Lower leg skin (tissue), 4 donors: ENCODE data around the gene DYRK4. TPM values are rescaled to one million over a fixed set of nuclear protein-coding genes. Genes with fewer than 3 reads are reported as not detected.

Experiments
- DNase-seq, 2 donors: peaks; one replicate each; pipeline ENCODE4 v3.0.0-alpha.2; 2019; ENCODE audit warnings: low spot score in 2 of 2
- H3K4me3 ChIP-seq: fragments of 200-600 bp; sonication (generic); 2 replicates; pipeline ENCODE4 v1.5.1; 2017; ENCODE audit warnings: mild to moderate bottlenecking, low read depth; ENCODE audit not compliant: poor library complexity, severe bottlenecking
- POLR2A ChIP-seq, 2 donors: fragments of 450-650 bp; IDR thresholded peaks; one replicate each; pipeline ENCODE4 v1.6.1; 2016 to 2017; ENCODE audit warnings: antibody characterized with exemption in 2 of 2, mild to moderate bottlenecking in 1 of 2, moderate library complexity in 1 of 2
- WGBS, 2 donors: methylation state at CpG; one replicate each; pipeline ENCODE4 v1.1.5; 2018; 5-methylcytosine and 5-hydroxymethylcytosine counted together
- intact Hi-C: fragments of 100-400 bp; cut with DNase I; formaldehyde crosslinking; loops from one replicate; pipeline ENCODE4 v1.15.0; 2023; ENCODE audit warnings: low total_unique reads
- total RNA-seq, 4 donors: library from RNA; depleted of rRNA; stranded (reverse); fragments of >200 nt; gene quantifications; one replicate each; pipeline ENCODE4 v1.1.0, GENCODE V29; 2016
- TF ChIP-seq, protein P1 (sequence below), 3 donors: fragments of 450-650 bp; IDR thresholded peaks; one replicate each; pipeline ENCODE4 v1.5.1; 2016; ENCODE audit warnings: antibody characterized with exemption in 3 of 3, mild to moderate bottlenecking in 3 of 3, moderate library complexity in 2 of 3

The DYRK4 gene
- total RNA-seq, 4 donors from 2014 or later, result 15.5 to 30.5 (median 22.1) TPM

DNA sequence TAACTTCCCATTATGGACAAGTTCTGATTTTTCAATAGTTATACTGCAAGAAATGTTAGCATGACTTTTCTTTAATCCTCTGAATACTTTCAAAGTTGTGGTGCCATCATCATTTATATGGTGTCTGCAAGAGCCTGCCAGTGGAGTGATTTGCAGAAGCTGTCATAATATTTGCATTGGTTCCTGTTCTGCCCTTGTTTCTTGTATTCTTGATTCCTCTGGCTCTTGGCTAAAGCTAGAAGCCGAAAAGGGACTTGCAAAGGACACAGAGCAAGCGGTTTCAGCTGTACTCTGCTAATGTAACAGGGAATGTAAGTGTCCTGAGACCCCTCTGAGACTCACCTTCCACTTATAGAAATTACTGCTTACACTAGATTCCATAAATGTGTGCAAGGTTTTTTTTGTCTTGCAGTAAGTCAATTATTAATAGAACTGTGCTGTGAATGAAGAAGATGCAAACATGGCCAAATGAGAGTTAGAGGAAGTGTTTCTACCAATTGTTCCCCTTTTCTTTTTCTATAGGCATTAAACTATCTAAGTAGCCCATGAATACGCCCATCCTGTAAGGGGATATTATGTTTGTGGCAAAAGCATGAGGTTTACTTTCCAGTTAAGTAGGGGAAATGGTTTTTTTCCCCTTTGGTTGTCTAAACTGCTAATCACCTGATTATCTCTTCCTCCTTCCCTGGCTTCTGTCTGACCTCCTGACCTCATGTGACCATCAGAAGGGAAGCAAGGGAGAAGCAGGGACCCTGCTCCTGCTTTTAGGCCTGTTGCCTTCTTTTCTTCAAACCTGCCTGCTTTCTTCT is 5.3 kb downstream of the DYRK4 start:
- intact Hi-C loops, result no loop called here
- 69% methylated on average over 3 of the region's 3 CpGs for WGBS, 2 donors
- no peak overlapping the region for H3K4me3 ChIP-seq
- DNase-seq, result no peak
- TF ChIP-seq, protein P1, sequence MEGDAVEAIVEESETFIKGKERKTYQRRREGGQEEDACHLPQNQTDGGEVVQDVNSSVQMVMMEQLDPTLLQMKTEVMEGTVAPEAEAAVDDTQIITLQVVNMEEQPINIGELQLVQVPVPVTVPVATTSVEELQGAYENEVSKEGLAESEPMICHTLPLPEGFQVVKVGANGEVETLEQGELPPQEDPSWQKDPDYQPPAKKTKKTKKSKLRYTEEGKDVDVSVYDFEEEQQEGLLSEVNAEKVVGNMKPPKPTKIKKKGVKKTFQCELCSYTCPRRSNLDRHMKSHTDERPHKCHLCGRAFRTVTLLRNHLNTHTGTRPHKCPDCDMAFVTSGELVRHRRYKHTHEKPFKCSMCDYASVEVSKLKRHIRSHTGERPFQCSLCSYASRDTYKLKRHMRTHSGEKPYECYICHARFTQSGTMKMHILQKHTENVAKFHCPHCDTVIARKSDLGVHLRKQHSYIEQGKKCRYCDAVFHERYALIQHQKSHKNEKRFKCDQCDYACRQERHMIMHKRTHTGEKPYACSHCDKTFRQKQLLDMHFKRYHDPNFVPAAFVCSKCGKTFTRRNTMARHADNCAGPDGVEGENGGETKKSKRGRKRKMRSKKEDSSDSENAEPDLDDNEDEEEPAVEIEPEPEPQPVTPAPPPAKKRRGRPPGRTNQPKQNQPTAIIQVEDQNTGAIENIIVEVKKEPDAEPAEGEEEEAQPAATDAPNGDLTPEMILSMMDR (IDR thresholded peaks at IDR 0.05), result no peak
- no peak for TF ChIP-seq POLR2A (IDR thresholded peaks at IDR 0.05)

DNA sequence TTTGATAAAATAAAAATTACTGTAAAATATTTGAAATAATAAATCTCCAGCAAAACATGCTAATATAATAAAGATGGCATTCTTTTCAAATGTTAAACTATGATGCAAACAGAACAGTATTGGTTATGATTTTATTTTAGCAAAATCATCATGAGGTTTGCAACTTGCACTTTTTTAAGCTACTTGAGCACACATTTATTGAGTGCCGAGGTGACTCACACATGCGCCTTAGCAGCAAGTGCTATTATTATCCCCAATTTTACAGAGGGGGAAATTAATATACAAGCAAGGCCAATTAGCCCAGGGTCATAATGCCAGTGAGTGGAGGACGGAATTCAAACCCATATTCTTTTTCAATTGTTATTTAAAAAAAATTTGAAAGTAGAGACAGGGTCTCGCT is 7.3 kb downstream of the DYRK4 start:
- TF ChIP-seq, protein P1 (IDR thresholded peaks at IDR 0.05), result no peak
- TF ChIP-seq POLR2A (IDR thresholded peaks at IDR 0.05), result no peak
- intact Hi-C loops, result no loop called here
- 89% methylated on average over 4 of the region's 4 CpGs for WGBS, 2 donors
- H3K4me3 ChIP-seq, result no peak overlapping the region
- no peak for DNase-seq

DNA sequence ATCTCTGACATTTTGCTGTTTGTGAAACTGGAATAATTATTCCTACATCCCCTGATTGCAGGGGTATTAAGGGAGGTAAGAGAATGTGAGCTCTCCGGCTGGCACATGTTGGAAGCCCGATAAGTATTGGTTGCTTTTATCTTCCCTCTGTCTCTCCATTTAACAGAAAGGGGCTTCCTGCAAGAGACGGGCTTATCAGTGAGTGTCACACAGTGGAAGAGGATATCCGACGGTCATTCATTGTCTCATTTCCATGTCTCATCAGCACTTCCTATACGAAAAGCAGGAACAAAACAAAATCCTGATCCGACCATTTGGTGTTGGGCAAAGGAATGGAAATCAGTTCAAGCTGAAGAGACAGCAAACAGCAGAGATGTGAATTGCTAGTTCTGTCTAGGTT is 10.7 kb downstream of the DYRK4 start:
- WGBS, 2 donors, result 84 to 88% methylated on average over 7 of the region's 7 CpGs
- DNase-seq, result no peak
- no peak overlapping the region for H3K4me3 ChIP-seq
- intact Hi-C loops, result no loop called here
- TF ChIP-seq POLR2A (IDR thresholded peaks at IDR 0.05), result no peak
- TF ChIP-seq, protein P1 (IDR thresholded peaks at IDR 0.05), result no peak

DNA sequence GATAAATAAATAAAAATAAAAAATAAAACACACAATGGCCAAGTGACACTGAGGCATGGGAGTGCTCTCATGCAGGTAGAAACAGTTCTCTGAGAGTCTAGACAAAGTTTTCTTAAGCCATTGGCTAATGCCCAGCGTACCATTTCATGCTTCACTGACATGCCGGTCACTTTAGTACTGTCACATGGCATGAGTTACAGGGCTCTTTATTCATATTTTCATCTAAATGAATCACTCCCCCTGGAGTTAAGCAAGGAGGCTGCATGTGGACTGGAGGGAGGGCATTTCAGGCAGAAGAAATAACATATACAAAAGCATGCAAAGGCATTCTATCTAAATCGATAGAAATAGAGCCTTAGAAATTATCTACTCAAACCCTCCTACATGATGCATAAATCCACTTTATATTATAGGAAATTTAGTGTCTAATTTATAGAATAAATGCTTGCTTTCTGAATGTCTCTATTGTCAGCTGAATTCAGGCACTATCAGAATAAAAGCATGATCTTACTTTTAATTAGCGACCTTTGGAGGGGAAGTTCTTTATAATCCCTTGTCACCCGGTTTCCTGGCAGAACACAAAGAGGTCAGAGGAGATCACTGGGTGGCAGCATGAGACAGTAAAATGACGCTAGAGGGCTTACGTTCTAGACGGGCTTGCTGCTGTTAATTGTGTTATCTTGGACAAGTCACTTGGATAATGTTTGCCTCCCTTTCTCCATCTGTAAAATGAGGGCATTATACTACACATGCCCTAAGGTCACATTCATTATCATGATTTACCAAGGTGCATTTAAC is 17.5 kb downstream of the DYRK4 start:
- TF ChIP-seq, protein P1 (IDR thresholded peaks at IDR 0.05), result no peak
- no peak for TF ChIP-seq POLR2A (IDR thresholded peaks at IDR 0.05)
- WGBS, 2 donors, result 28 to 41% methylated on average over 8 of the region's 8 CpGs
- no peak overlapping the region for H3K4me3 ChIP-seq
- intact Hi-C loops, result no loop called here
- DNase-seq, result no peak

DNA sequence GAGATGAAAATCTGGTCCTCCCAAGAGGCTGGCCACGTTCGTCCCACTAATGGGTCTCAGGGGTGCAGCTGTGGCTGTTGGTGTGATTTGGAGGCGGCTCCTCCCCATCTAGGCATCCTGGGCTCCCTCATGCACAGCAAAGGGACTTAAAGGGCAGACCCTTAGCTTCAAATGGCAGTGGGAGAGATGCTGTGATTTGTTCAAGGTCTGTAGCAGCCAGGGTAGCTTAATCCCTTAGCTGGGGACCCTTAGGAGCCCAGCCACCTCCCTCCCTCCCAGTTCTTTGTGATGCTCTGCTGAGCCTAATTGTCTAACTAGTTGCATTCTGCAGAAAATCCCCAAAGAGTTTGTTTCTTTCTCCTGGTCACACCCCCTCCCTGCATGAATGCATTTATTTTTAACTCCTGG is 18.3 kb downstream of the DYRK4 start:
- 53 to 56% methylated on average over 3 of the region's 3 CpGs for WGBS, 2 donors
- TF ChIP-seq, protein P1 (IDR thresholded peaks at IDR 0.05), result no peak
- no peak for TF ChIP-seq POLR2A (IDR thresholded peaks at IDR 0.05)
- DNase-seq, result no peak
- intact Hi-C loops, result no loop called here
- H3K4me3 ChIP-seq, result no peak overlapping the region
